Measurements from ENCODE around the gene ATP10A. TPM values are rescaled to one million over a fixed set of nuclear protein-coding genes. Genes with fewer than 3 reads are reported as not detected.

ATP10A gene, protein sequence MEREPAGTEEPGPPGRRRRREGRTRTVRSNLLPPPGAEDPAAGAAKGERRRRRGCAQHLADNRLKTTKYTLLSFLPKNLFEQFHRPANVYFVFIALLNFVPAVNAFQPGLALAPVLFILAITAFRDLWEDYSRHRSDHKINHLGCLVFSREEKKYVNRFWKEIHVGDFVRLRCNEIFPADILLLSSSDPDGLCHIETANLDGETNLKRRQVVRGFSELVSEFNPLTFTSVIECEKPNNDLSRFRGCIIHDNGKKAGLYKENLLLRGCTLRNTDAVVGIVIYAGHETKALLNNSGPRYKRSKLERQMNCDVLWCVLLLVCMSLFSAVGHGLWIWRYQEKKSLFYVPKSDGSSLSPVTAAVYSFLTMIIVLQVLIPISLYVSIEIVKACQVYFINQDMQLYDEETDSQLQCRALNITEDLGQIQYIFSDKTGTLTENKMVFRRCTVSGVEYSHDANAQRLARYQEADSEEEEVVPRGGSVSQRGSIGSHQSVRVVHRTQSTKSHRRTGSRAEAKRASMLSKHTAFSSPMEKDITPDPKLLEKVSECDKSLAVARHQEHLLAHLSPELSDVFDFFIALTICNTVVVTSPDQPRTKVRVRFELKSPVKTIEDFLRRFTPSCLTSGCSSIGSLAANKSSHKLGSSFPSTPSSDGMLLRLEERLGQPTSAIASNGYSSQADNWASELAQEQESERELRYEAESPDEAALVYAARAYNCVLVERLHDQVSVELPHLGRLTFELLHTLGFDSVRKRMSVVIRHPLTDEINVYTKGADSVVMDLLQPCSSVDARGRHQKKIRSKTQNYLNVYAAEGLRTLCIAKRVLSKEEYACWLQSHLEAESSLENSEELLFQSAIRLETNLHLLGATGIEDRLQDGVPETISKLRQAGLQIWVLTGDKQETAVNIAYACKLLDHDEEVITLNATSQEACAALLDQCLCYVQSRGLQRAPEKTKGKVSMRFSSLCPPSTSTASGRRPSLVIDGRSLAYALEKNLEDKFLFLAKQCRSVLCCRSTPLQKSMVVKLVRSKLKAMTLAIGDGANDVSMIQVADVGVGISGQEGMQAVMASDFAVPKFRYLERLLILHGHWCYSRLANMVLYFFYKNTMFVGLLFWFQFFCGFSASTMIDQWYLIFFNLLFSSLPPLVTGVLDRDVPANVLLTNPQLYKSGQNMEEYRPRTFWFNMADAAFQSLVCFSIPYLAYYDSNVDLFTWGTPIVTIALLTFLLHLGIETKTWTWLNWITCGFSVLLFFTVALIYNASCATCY (N-terminal part only)
- not detected for total RNA-seq (ENCODE audit: unreplicated experiment)
- long read RNA-seq = 0 reads

- Mint-ChIP-seq H3K9me3 (ENCODE audit: unreplicated experiment) (peaks cover 16% of the 10 kb centered on the region), H3K36me3 (ENCODE audit: unreplicated experiment) (no peaks in the 10 kb centered on the region), H3K27me3 (ENCODE audit: unreplicated experiment) (peaks cover 27% of the 10 kb centered on the region), H3K27ac (ENCODE audit: unreplicated experiment) (no peak within 1 kb of the TSS), H3K4me3 (ENCODE audit: unreplicated experiment) (peak within 1 kb of the TSS; percentile 85), H3K4me1 (ENCODE audit: low read depth, unreplicated experiment) (no peaks in the 10 kb centered on the region)
- TF ChIP-seq, protein P1, sequence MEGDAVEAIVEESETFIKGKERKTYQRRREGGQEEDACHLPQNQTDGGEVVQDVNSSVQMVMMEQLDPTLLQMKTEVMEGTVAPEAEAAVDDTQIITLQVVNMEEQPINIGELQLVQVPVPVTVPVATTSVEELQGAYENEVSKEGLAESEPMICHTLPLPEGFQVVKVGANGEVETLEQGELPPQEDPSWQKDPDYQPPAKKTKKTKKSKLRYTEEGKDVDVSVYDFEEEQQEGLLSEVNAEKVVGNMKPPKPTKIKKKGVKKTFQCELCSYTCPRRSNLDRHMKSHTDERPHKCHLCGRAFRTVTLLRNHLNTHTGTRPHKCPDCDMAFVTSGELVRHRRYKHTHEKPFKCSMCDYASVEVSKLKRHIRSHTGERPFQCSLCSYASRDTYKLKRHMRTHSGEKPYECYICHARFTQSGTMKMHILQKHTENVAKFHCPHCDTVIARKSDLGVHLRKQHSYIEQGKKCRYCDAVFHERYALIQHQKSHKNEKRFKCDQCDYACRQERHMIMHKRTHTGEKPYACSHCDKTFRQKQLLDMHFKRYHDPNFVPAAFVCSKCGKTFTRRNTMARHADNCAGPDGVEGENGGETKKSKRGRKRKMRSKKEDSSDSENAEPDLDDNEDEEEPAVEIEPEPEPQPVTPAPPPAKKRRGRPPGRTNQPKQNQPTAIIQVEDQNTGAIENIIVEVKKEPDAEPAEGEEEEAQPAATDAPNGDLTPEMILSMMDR (IDR thresholded peaks at IDR 0.05; ENCODE audit: partially characterized antibody, unreplicated experiment) = no peak
- DNase-seq = peak; percentile 35
These were observed at the start of gene ATP10A for GRCh38 chr15:25863111-25863967. ATP10A (minus strand) TSS chr15:25863327; CDS start chr15:25863096, 231 bp downstream.

DNA sequence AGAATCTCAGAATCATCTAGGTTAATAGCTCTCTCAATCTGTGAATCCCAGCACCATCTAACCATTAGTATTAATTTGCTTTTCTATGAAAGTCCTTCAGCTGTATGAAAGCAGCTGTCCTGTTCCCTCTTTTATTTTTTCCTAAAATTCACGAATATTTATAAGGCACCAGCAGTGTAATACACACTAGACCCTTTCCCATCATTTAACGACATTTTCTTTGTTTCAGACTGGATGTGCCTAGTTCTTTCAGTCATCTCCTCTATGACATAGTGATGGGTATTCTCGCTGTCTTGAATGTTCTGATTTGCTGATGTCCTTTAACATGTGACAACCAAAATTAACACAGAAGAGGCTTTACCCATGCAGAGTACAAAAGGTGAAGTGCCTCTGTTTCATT lies 48.9 kb upstream of the ATP10A start:
- no peak for DNase-seq
- Mint-ChIP-seq H3K4me3 (ENCODE audit: unreplicated experiment) (no peak overlapping the region), H3K27me3 (ENCODE audit: unreplicated experiment) (no peaks in the 10 kb centered on the region), H3K4me1 (ENCODE audit: low read depth, unreplicated experiment) (no peaks in the 10 kb centered on the region), H3K27ac (ENCODE audit: unreplicated experiment) (no peak overlapping the region), H3K36me3 (ENCODE audit: unreplicated experiment) (no peaks in the 10 kb centered on the region), H3K9me3 (ENCODE audit: unreplicated experiment) (no peaks in the 10 kb centered on the region)
- TF ChIP-seq, protein P1 (IDR thresholded peaks at IDR 0.05; ENCODE audit: partially characterized antibody, unreplicated experiment) = no peak

GRCh38 chr15:25910832-25911231 lies 47.7 kb upstream of the ATP10A start:
- TF ChIP-seq, protein P1 (IDR thresholded peaks at IDR 0.05; ENCODE audit: partially characterized antibody, unreplicated experiment) = no peak
- no peak for DNase-seq
- Mint-ChIP-seq H3K4me3 (ENCODE audit: unreplicated experiment) (no peak overlapping the region), H3K9me3 (ENCODE audit: unreplicated experiment) (no peaks in the 10 kb centered on the region), H3K36me3 (ENCODE audit: unreplicated experiment) (no peaks in the 10 kb centered on the region), H3K27ac (ENCODE audit: unreplicated experiment) (no peak overlapping the region), H3K4me1 (ENCODE audit: low read depth, unreplicated experiment) (no peaks in the 10 kb centered on the region), H3K27me3 (ENCODE audit: unreplicated experiment) (no peaks in the 10 kb centered on the region)

DNA sequence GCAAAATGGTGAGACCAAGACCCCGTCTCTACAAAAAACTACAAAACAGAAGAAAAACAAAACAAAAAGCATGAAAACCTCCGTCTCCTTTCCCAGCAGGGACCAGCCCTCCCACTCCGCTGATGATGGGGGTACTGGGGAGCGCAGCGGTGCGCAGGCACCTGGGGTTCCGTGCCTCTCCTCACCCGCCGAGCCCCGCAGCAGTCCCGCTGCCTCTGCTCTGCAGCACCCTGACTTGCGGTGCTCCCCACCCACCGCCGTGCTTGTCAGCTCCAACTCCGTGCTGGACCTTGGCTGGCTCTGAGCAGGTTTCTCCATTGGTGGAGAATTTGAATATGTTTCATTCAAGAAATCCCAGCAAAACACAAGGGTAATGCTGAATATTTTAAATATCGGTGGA lies 46.7 kb upstream of the ATP10A start:
- DNase-seq = no peak
- TF ChIP-seq, protein P1 (IDR thresholded peaks at IDR 0.05; ENCODE audit: partially characterized antibody, unreplicated experiment) = no peak
- Mint-ChIP-seq H3K36me3 (ENCODE audit: unreplicated experiment) (no peaks in the 10 kb centered on the region), H3K27me3 (ENCODE audit: unreplicated experiment) (no peaks in the 10 kb centered on the region), H3K27ac (ENCODE audit: unreplicated experiment) (no peak overlapping the region), H3K4me1 (ENCODE audit: low read depth, unreplicated experiment) (no peaks in the 10 kb centered on the region), H3K9me3 (ENCODE audit: unreplicated experiment) (no peaks in the 10 kb centered on the region), H3K4me3 (ENCODE audit: unreplicated experiment) (no peak overlapping the region)

Measured in glutamatergic neuron (in vitro differentiated cells).